Measurements from ENCODE around the gene MINK1. TPM values are rescaled to one million over a fixed set of nuclear protein-coding genes. Genes with fewer than 3 reads are reported as not detected.
A peak's percentile ranks its signal among the peaks of the same experiment; 100 is the strongest.
"Not testable (repeated sequence)": the region's sequence is repeated elsewhere in the genome, so short reads cannot be mapped to it uniquely, and the experiment has no call there.

MINK1 gene
- total RNA-seq, 1 donor from 2014 or later: 117 TPM

- peak overlapping the region; percentile 56 for H3K27ac Mint-ChIP-seq
- H3K9me3 Mint-ChIP-seq: no peaks in the 10 kb centered on the region
- H3K36me3 Mint-ChIP-seq: peaks cover 3% of the 10 kb centered on the region
- no peak overlapping the region for H3K4me3 Mint-ChIP-seq
- H3K4me1 Mint-ChIP-seq: peaks cover 28% of the 10 kb centered on the region
- no peaks in the 10 kb centered on the region for H3K27me3 Mint-ChIP-seq (ENCODE audit: low read depth)
- TF ChIP-seq CTCF (IDR thresholded peaks at IDR 0.05; ENCODE audit: unreplicated experiment): no peak
- no peak for DNase-seq (ENCODE audit: low spot score in 2 of 2, unreplicated experiment in 2 of 2)
Measured at GRCh38 chr17:4859816-4860625, 26.9 kb downstream of the MINK1 start.

- Mint-ChIP-seq H3K27me3 (ENCODE audit: low read depth) (no peaks in the 10 kb centered on the region), H3K4me3 (no peak overlapping the region), H3K9me3 (no peaks in the 10 kb centered on the region), H3K36me3 (peaks cover 3% of the 10 kb centered on the region), H3K4me1 (peaks cover 28% of the 10 kb centered on the region), H3K27ac (peak overlapping the region; percentile 56)
- no peak for DNase-seq (ENCODE audit: low spot score in 2 of 2, unreplicated experiment in 2 of 2)
- no peak for TF ChIP-seq CTCF (IDR thresholded peaks at IDR 0.05; ENCODE audit: unreplicated experiment)
Measured at GRCh38 chr17:4860651-4861050, 27.5 kb downstream of the MINK1 start.

- H3K4me3 Mint-ChIP-seq: no peak overlapping the region
- no peak for TF ChIP-seq CTCF (IDR thresholded peaks at IDR 0.05; ENCODE audit: unreplicated experiment)
- H3K4me1 Mint-ChIP-seq: peaks cover 27% of the 10 kb centered on the region
- no peak overlapping the region for H3K27ac Mint-ChIP-seq
- no peaks in the 10 kb centered on the region for H3K27me3 Mint-ChIP-seq (ENCODE audit: low read depth)
- peaks cover 3% of the 10 kb centered on the region for H3K36me3 Mint-ChIP-seq
- H3K9me3 Mint-ChIP-seq: no peaks in the 10 kb centered on the region
- no peak for DNase-seq (ENCODE audit: low spot score in 2 of 2, unreplicated experiment in 2 of 2)
Measured at GRCh38 chr17:4861052-4861451, 27.9 kb downstream of the MINK1 start.

- no peak overlapping the region for H3K27ac Mint-ChIP-seq
- no peaks in the 10 kb centered on the region for H3K27me3 Mint-ChIP-seq (ENCODE audit: low read depth)
- peaks cover 3% of the 10 kb centered on the region for H3K36me3 Mint-ChIP-seq
- TF ChIP-seq CTCF (IDR thresholded peaks at IDR 0.05; ENCODE audit: unreplicated experiment): no peak
- H3K9me3 Mint-ChIP-seq: no peaks in the 10 kb centered on the region
- H3K4me3 Mint-ChIP-seq: no peak overlapping the region
- peaks cover 14% of the 10 kb centered on the region for H3K4me1 Mint-ChIP-seq
- no peak for DNase-seq (ENCODE audit: low spot score in 2 of 2, unreplicated experiment in 2 of 2)
Measured at GRCh38 chr17:4862720-4863119, 29.6 kb downstream of the MINK1 start.

- no peak for DNase-seq (ENCODE audit: low spot score in 2 of 2, unreplicated experiment in 2 of 2)
- no peak for TF ChIP-seq CTCF (IDR thresholded peaks at IDR 0.05; ENCODE audit: unreplicated experiment)
- H3K4me3 Mint-ChIP-seq: no peak overlapping the region
- H3K9me3 Mint-ChIP-seq: no peaks in the 10 kb centered on the region
- H3K27me3 Mint-ChIP-seq (ENCODE audit: low read depth): no peaks in the 10 kb centered on the region
- peaks cover 9% of the 10 kb centered on the region for H3K4me1 Mint-ChIP-seq
- no peak overlapping the region for H3K27ac Mint-ChIP-seq
- H3K36me3 Mint-ChIP-seq: peaks cover 3% of the 10 kb centered on the region
Measured at GRCh38 chr17:4863321-4863720, 30.2 kb downstream of the MINK1 start.

- H3K36me3 Mint-ChIP-seq; H3K27ac Mint-ChIP-seq; DNase-seq (ENCODE audit: low spot score in 2 of 2, unreplicated experiment in 2 of 2); H3K27me3 Mint-ChIP-seq (ENCODE audit: low read depth); H3K9me3 Mint-ChIP-seq; H3K4me3 Mint-ChIP-seq; H3K4me1 Mint-ChIP-seq: not testable (repeated sequence)
Measured at GRCh38 chr17:4867535-4867934, 34.4 kb downstream of the MINK1 start.

GRCh38 chr17:4869058-4869998, 36.2 kb downstream of the MINK1 start:
- not testable (repeated sequence) for H3K27me3 Mint-ChIP-seq (ENCODE audit: low read depth); DNase-seq (ENCODE audit: low spot score in 2 of 2, unreplicated experiment in 2 of 2); H3K9me3 Mint-ChIP-seq; H3K27ac Mint-ChIP-seq; H3K4me1 Mint-ChIP-seq; H3K36me3 Mint-ChIP-seq; H3K4me3 Mint-ChIP-seq
